ENCODE results near the gene ATP5PB.

- no peak for TF ChIP-seq RAD21 (conservative IDR thresholded peaks at IDR 0.05)
- TF ChIP-seq CTCF (IDR thresholded peaks at IDR 0.05; ENCODE audit: poor library complexity, severe bottlenecking), result no peak
- no peak for TF ChIP-seq EP300 (conservative IDR thresholded peaks at IDR 0.05; ENCODE audit: poor library complexity, severe bottlenecking)
- TF ChIP-seq POLR2AphosphoS5 (IDR thresholded peaks at IDR 0.05), result no peak
- TF ChIP-seq TAF1 (IDR thresholded peaks at IDR 0.05; ENCODE audit: low read depth), result no peak
- TF ChIP-seq EZH2 (IDR thresholded peaks at IDR 0.05; ENCODE audit: borderline replicate concordance, insufficient read depth, low read length, poor library complexity, severe bottlenecking), result no peak
- no peak for TF ChIP-seq SMC3 (conservative IDR thresholded peaks at IDR 0.05; ENCODE audit: poor library complexity)
Measured at GRCh38 chr1:111483166-111483565, 33.9 kb downstream of the ATP5PB start.
